GM21576 (cell line): ENCODE results near the gene ZNF555.
"Not testable (repeated sequence)": the region's sequence is repeated elsewhere in the genome, so short reads cannot be mapped to it uniquely, and the experiment has no call there.

Experiments
- ATAC-seq: cut with Tn5 transposase; IDR thresholded peaks from one replicate; pipeline ENCODE4 v1.9.1; 2021; ENCODE audit warnings: mild to moderate bottlenecking, moderate library complexity; ENCODE audit not compliant: unreplicated experiment

ZNF555 gene

GRCh38 chr19:2866495-2867024, 25.3 kb downstream of the ZNF555 start:
- ATAC-seq: no peak

GRCh38 chr19:2867025-2867991, 26.0 kb downstream of the ZNF555 start, which contains the start of gene ZNF556:
Gene ZNF556, plus strand, starts transcription at chr19:2867335. Its CDS starts 87 bp downstream, at chr19:2867422.
- ATAC-seq: no peak

- ATAC-seq: no peak
Measured at GRCh38 chr19:2869618-2870017, 28.3 kb downstream of the ZNF555 start.

GRCh38 chr19:2872175-2872574, 30.9 kb downstream of the ZNF555 start:
- not testable (repeated sequence) for ATAC-seq

DNA sequence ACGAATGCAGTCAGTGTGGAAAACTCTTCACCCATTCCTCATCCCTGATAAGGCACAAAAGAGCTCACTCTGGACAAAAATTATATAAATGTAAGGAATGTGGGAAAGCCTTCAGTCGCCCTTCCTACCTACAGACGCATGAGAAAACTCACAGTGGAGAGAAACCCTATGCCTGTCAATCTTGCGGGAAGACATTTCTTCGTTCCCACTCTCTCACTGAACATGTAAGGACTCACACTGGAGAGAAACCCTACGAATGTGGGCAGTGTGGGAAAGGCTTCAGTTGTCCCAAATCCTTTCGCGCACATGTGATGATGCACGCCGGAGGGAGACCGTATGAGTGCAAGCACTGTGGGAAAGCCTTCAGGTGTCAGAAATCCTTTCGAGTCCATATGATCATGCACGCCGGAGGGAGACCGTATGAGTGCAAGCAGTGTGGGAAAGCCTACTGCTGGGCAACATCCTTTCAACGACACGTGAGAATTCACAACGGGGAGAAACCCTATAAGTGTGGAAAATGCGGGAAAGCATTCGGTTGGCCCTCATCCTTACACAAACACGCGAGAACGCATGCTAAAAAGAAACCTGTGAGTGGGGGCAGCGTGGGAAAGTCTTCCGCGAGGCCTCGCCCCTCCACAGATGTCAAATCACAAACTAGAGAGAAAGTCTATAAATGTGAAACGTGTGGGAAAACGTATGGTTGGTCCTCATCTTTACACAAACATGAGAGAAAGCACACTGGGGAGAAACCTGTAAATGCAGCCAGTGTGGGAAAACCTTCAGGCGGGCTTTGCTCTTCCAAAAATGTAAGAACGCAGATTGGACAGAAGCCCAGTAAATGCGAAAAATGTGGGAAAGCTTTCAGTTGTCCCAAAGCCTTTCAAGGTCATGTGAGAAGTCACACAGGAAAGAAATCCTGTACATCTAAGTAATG, 36.4 kb downstream of the ZNF555 start:
- ATAC-seq: no peak

DNA sequence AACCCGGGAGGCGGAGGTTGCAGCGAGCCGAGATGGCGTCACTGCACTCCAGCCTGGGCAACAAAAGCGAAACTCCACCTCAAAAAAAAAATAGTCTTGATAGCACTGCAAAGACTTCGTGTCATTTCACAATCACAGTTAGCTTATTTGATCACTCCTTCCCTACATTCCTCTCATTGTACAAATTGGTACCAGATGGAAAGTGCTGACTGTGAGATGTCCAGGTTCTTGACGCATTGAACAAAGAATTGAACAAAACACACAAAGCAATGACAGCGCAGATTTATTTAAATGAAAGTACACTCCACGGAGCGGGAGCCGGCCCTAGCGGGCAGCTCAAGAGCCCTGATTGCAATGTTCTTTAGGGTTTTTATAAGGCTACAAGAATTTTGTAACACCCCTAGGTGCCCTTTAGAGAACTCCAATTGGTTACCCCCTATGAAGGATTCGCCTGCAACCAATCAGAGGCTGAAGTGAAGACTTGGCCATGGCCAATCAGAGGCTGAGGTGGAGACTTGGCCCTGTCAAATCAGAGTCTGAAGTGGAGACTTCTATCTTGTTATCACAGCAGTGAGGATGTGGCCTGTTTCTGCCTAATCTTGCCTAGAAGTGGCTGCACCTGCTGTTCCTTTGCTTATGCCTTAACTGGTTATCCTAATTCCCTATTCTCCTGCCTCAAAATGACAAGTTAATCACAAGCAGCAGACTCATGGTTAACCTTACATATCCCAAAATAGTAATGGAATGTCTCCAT, 42.6 kb downstream of the ZNF555 start:
- no peak for ATAC-seq

DNA sequence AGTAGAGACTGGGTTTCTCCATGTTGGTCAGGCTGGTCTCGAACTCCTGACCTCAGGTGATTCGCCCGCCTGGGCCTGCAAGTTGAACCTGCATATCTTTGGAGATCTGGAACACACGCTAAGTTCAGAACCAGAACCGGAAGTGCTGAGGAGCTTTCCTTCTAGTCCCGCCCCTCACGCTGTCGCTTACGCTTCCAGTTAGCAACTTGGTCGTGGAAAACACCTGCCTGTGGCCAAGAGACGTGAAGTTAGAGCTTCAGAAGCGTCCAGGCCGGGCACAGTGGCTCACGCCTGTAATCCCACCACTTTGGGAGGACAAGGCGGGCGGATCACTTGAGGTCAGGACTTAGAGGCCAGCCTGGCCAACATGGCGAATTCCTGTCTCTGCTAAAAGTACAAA, 44.5 kb downstream of the ZNF555 start:
- ATAC-seq: no peak

- no peak for ATAC-seq
Measured at GRCh38 chr19:2887391-2887914, 46.2 kb downstream of the ZNF555 start.

DNA sequence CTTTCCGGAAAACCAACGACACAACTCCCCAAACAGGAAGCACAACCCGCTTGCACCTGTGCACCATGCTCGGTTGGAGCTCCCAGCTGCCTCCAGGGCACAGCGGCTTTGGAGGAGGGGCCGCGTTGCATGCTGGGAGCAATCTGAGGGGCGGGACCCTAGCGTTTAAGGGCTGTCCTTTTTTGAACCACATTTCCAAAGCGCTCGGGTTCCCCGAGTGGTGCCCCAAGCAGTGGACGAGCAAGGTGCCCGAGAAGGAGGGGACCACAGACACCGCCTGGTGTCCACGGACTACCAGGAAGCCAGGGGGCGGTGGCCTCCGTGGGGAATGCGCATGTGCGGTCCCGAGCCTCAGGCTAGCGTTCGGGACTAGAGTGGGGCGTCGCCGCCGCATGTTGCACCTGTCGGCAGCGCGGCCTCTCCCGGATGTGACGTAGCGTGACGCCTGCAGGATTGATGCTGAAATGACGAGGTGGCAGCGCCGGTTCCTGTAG, 47.5 kb downstream of the ZNF555 start:
- ATAC-seq: no peak

- ATAC-seq: not testable (repeated sequence)
Measured at GRCh38 chr19:2890531-2890930, 49.3 kb downstream of the ZNF555 start.

GRCh38 chr19:2896694-2897093, 55.4 kb downstream of the ZNF555 start:
- ATAC-seq: no peak

- ATAC-seq: peak; percentile 95
Measured at GRCh38 chr19:2900296-2901252, 59.3 kb downstream of the ZNF555 start, which contains the start of gene ZNF57. Gene ZNF57, plus strand, starts transcription at chr19:2900928. Its CDS starts 118 bp downstream, at chr19:2901046.

DNA sequence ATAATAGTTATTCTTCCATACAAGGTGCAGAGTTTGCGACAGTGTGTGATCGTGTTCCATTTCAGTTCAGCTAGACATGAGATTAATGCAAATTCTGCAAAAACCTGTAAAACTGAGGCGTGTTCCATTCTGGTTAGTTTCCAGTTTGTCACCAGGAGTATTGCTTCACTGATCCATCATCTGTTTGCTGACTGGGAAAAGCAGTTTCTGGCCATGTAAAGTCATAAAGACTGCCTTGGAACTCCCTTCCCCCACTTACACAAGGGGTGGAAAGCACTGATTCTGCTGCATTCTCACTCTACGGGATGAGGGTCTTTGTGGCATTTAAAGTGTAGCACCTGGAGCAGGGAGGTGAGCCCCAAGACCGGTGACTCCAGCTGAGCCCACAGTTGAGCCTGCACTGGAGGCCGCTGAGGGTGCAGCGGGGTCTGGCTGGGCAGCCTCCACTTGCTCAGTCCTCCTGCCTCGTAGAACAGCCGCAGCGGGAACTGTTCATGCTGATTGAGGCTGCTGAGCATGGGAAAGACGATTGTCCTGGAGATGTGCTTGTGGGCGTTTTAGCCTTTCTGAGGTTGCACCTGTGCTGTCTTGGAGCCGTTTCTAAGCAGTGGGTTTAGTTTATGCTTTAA, 61.4 kb downstream of the ZNF555 start:
- no peak for ATAC-seq

DNA sequence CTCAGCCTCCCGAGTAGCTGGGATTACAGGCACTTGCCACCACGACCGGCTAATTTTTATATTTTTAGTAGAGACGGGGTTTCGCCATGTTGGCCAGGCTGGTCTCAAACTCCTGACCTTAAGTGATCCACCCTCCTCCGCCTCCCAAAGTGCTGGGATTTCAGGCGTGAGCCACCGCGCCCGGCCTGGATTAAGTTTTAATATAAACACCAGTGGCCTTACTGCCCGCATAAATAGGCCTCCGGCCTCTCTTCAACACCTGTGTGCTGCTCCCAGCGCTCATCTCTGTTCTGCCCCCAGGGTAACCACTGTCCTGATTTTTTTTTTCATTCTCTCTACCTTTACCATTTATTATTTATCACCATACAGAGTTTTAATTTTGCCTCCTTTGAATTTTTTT, 62.1 kb downstream of the ZNF555 start:
- ATAC-seq: not testable (repeated sequence)

DNA sequence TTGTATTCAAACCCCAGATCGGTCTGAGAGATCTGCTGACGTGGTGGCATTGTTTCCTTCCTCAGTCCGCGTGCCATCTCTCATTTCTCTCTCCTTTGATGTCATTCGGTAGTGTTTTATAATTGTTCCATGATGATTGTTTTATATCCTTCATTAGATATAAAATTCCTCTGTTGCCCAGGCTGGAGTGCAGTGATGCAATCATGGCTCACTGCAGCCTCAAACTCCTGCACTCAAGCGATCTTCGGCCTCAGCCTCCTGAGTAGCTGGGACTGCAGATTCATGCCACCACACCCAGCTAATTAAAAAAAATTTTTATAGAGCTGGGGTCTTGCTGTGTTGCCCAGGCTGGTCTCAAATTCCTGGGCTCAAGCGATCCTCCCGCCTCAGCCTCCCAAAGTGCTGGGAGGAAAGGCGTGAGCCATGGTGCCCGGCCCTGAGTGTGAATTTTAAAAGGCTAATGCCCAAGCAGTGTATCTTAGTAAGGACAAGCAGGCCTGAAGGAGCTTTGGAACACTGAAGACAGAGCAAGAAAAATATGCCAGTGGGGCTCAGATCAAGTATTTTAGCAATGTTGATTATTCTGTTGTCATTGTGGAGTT, 64.7 kb downstream of the ZNF555 start:
- ATAC-seq: no peak

GRCh38 chr19:2906631-2907195, 65.4 kb downstream of the ZNF555 start:
- ATAC-seq: no peak
